Measurements from ENCODE around the gene ATCAY. TPM values are rescaled to one million over a fixed set of nuclear protein-coding genes. Genes with fewer than 3 reads are reported as not detected.

Gene ATCAY
- total and polyA plus RNA-seq, 2 of the 13 experiments (the other 11 are each of a cell fraction or from before 2014, with no cell fraction given) = not detected

DNA sequence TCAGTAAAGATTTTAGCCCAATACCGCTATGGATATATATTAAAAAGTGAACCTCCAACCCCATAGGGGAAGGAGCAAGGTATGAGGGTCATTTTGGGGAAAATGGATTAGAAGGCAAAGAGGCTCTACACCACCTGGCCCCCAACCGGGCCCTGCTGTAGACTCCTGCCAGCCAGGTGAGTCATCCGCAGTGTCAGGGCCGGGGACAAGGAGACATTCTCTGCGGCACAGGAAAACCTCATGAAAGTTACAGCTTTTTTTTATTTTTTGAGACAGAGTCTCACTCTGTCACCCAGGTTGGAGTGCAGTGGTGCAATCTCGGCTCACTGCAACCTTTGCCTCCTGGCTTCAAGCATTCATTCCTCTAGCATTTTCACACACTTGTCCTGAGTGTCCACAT lies 43.6 kb upstream of the ATCAY start (continued):
- no peak for TF ChIP-seq ZBTB4 (CRISPR knock-in tag; IDR thresholded peaks at IDR 0.05; ENCODE audit: borderline replicate concordance)
- TF ChIP-seq ZNF263 (CRISPR knock-in tag; IDR thresholded peaks at IDR 0.05) = no peak
- TF ChIP-seq, protein P1, sequence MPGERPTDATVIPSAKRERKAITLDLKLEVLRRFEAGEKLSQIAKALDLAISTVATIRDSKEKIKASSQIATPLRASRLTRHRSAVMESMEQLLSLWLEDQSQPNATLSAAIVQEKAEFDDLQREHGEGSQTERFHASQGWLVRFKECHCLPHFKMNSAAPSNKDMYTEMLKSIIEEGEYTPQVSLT (CRISPR knock-in tag; IDR thresholded peaks at IDR 0.05; ENCODE audit: borderline replicate concordance, low read depth) = no peak
- no peak for TF ChIP-seq U2AF2 (IDR thresholded peaks at IDR 0.05; ENCODE audit: low read depth, low read length)
- no peak for TF ChIP-seq NONO (IDR thresholded peaks at IDR 0.05)
- TF ChIP-seq NONO (CRISPR knock-in tag; conservative IDR thresholded peaks at IDR 0.05) = no peak
- TF ChIP-seq ZNF3 (CRISPR knock-in tag; IDR thresholded peaks at IDR 0.05) = no peak
- no peak for TF ChIP-seq PPARG (CRISPR knock-in tag; conservative IDR thresholded peaks at IDR 0.05)

DNA sequence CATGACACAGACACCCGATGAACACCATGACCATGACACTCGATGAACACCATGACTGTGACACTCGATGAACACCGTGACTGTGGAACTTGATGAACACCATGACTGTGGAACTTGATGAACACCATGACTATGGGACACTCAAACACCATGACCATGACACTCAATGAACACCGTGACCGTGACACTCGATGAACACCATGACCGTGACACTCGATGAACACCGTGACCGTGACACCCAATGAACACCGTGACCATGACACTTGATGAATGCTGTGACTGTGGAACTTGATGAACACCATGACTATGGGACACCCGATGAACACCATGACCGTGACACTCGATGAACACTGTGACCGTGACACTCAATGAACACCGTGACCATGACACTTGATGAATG lies 43.2 kb upstream of the ATCAY start:
- Histone ChIP-seq H3K4me2 (ENCODE audit: low read depth, low read length) (no peak overlapping the region), H3K27ac (ENCODE audit: extremely low read length, insufficient read depth, low read length) (no peak overlapping the region), H3K9ac (ENCODE audit: insufficient read depth, low read depth, low read length) (no peak overlapping the region), H3K27me3 (ENCODE audit: control insufficient read depth in 1 of 2, insufficient read depth in 2 of 2, low read length in 2 of 2) (peaks cover 1 to 5% of the 10 kb centered on the region in 2 experiments; a peak in 2 of 5 replicates), H4K20me1 (ENCODE audit: insufficient read depth, low read length) (no peaks in the 10 kb centered on the region), H3K4me1 (ENCODE audit: insufficient read depth, low read length) (no peaks in the 10 kb centered on the region), H2AFZ (ENCODE audit: low read length) (no peak overlapping the region), H3K4me3 (replicated peaks in 1 of 3; ENCODE audit: insufficient read depth in 1 of 3, low read depth in 2 of 3, low read length in 3 of 3) (no peak overlapping the region), H3K9me3 (ENCODE audit: low read length) (0 out of 2 replicates have a peak, but pooled peaks cover 7% of the 10 kb centered on the region), H3K79me2 (ENCODE audit: insufficient read depth, low read length) (no peaks in the 10 kb centered on the region), H3K36me3 (replicated peaks in 1 of 2; ENCODE audit: control insufficient read depth in 1 of 2, insufficient read depth in 2 of 2, low read length in 2 of 2) (no peaks in the 10 kb centered on the region)
- POLR2A ChIA-PET = no interaction called here
- DNase-seq (ENCODE audit: low spot score) (no peak), ATAC-seq (no peak), FAIRE-seq (no peak)
- WGBS (ENCODE audit: low lambda C conversion rate) = 78% methylated on average over 9 of the region's 17 CpGs
- no TSS peak for BruUV-seq (replicated peaks)
- intact Hi-C loops (cut with micrococcal nuclease; ENCODE audit: unreplicated experiment) = no loop called here
- CTCF ChIA-PET (ENCODE audit: low intra/inter-chr PET ratio, low total read pairs) = no interaction called here
- in situ Hi-C loops (cut with HindIII; ENCODE audit: extremely low pct_ligation_motif_present, low pct_unique_long_range_greater_than_20kb) = no loop called here
- TF ChIP-seq CENPT (CRISPR knock-in tag; IDR thresholded peaks at IDR 0.05; ENCODE audit: low read depth) (no peak), MED13 (CRISPR knock-in tag; IDR thresholded peaks at IDR 0.05) (no peak), HDAC2 (CRISPR knock-in tag; IDR thresholded peaks at IDR 0.05) (no peak), ZNF20 (CRISPR knock-in tag; IDR thresholded peaks at IDR 0.05) (no peak), ZBTB38 (CRISPR knock-in tag; IDR thresholded peaks at IDR 0.05) (no peak), ZNF136 (CRISPR knock-in tag; IDR thresholded peaks at IDR 0.05; ENCODE audit: low read depth) (no peak), REPIN1 (CRISPR knock-in tag; IDR thresholded peaks at IDR 0.05; ENCODE audit: borderline replicate concordance, low read depth) (no peak), FOXO1 (CRISPR knock-in tag; IDR thresholded peaks at IDR 0.05) (no peak), ARNT (IDR thresholded peaks at IDR 0.05) (no peak), TRIM24 (CRISPR knock-in tag; IDR thresholded peaks at IDR 0.05) (no peak)
- TF ChIP-seq, protein P2, sequence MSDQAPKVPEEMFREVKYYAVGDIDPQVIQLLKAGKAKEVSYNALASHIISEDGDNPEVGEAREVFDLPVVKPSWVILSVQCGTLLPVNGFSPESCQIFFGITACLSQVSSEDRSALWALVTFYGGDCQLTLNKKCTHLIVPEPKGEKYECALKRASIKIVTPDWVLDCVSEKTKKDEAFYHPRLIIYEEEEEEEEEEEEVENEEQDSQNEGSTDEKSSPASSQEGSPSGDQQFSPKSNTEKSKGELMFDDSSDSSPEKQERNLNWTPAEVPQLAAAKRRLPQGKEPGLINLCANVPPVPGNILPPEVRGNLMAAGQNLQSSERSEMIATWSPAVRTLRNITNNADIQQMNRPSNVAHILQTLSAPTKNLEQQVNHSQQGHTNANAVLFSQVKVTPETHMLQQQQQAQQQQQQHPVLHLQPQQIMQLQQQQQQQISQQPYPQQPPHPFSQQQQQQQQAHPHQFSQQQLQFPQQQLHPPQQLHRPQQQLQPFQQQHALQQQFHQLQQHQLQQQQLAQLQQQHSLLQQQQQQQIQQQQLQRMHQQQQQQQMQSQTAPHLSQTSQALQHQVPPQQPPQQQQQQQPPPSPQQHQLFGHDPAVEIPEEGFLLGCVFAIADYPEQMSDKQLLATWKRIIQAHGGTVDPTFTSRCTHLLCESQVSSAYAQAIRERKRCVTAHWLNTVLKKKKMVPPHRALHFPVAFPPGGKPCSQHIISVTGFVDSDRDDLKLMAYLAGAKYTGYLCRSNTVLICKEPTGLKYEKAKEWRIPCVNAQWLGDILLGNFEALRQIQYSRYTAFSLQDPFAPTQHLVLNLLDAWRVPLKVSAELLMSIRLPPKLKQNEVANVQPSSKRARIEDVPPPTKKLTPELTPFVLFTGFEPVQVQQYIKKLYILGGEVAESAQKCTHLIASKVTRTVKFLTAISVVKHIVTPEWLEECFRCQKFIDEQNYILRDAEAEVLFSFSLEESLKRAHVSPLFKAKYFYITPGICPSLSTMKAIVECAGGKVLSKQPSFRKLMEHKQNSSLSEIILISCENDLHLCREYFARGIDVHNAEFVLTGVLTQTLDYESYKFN (CRISPR knock-in tag; conservative IDR thresholded peaks at IDR 0.05) = no peak
